Keratinocyte (primary cell): ENCODE measurements around the gene PRIMA1.

ENCODE experiments used
- EZH2 ChIP-seq: IDR thresholded peaks from one replicate; pipeline ENCODE4 v1.6.1; 2012; ENCODE audit warnings: inconsistent platforms, mild to moderate bottlenecking, low read length, moderate library complexity
- TF ChIP-seq, protein P1 (sequence below), 3 experiments: IDR thresholded peaks in 1 of 3; conservative IDR thresholded peaks in 1 of 3; optimal IDR thresholded peaks in 1 of 3; 2 replicates in 2 of 3; 3 replicates in 1 of 3; pipeline versions ENCODE3 to v1.5.1; 2011; ENCODE audit warnings: low read length in 3 of 3, mild to moderate bottlenecking in 3 of 3, moderate library complexity in 2 of 3, control low read depth in 1 of 3, inconsistent platforms in 1 of 3; ENCODE audit not compliant: insufficient read depth in 2 of 3; ENCODE audit errors: extremely low read depth in 1 of 3

DNA sequence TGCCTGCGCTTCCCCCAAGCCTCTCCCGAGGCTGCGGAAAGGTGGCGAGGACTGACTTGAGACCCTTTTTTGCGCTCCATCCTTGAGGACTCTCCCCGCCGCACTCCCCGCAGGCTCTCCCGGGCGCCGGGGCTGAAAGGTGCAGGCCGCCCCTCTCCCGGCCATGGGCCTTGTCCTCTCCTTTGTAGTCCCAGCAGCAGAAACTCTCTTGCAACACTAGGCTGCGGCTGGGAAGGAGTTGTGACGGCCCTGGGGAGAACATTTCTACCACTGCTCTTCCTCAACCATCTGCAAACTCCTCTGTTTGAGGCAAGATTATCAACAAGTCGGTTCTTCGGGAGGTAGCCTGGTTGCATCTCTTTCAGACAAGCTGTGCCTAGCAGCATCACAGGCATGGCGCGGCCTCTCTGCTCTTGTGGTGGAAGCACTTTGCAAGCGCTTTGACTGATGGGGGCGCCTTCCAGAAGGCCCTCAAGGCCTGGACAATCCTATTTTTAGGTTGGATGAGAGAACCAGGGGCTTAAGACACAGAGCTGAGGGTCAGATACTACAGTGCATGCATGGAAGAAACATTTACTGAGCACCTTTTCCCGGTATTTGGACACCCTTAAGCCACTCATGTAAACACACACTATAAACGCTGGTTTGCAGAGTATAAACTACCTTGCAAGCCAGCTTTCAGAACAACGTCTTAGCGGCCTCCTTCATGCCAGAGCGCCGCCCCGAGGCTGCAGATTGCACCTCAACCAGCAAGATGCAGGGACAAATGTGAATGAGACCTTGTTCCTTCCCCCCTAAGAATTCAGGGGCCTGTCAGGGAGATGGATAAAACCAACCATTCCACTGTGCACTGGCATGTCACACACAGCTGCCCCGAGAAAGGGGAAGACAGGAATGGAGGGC lies 1.2 kb upstream of the PRIMA1 start:
- TF ChIP-seq, protein P1, sequence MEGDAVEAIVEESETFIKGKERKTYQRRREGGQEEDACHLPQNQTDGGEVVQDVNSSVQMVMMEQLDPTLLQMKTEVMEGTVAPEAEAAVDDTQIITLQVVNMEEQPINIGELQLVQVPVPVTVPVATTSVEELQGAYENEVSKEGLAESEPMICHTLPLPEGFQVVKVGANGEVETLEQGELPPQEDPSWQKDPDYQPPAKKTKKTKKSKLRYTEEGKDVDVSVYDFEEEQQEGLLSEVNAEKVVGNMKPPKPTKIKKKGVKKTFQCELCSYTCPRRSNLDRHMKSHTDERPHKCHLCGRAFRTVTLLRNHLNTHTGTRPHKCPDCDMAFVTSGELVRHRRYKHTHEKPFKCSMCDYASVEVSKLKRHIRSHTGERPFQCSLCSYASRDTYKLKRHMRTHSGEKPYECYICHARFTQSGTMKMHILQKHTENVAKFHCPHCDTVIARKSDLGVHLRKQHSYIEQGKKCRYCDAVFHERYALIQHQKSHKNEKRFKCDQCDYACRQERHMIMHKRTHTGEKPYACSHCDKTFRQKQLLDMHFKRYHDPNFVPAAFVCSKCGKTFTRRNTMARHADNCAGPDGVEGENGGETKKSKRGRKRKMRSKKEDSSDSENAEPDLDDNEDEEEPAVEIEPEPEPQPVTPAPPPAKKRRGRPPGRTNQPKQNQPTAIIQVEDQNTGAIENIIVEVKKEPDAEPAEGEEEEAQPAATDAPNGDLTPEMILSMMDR (optimal IDR thresholded peaks at IDR 0.05 in 1 of 3, IDR thresholded peaks at IDR 0.05 in 1 of 3, conservative IDR thresholded peaks at IDR 0.05 in 1 of 3; ENCODE audit: extremely low read depth in 1 of 3, insufficient read depth in 2 of 3, low read length in 3 of 3): no peak
- no peak for TF ChIP-seq EZH2
